ENCODE results near the gene TMEM150C.

DNA sequence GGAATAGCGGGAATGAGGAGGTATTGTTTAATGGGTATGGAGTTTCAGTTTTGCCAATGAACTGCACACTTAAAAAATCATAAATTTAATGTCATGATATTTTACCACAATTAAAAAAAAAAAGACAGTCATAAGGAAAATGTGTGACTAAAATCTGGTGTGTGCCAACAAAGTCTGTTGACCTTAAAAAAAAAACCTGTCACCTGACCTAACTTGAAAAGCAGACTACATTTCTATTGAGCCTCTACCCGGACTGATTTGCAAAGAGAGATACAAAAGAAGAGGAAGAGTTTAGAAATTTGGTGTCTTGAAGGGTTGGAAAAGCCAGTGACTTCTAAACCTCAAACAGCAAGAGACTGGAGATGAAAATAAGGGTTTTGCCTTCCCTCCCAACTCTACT, 48.4 kb downstream of the TMEM150C start:
- TF ChIP-seq, protein P1, sequence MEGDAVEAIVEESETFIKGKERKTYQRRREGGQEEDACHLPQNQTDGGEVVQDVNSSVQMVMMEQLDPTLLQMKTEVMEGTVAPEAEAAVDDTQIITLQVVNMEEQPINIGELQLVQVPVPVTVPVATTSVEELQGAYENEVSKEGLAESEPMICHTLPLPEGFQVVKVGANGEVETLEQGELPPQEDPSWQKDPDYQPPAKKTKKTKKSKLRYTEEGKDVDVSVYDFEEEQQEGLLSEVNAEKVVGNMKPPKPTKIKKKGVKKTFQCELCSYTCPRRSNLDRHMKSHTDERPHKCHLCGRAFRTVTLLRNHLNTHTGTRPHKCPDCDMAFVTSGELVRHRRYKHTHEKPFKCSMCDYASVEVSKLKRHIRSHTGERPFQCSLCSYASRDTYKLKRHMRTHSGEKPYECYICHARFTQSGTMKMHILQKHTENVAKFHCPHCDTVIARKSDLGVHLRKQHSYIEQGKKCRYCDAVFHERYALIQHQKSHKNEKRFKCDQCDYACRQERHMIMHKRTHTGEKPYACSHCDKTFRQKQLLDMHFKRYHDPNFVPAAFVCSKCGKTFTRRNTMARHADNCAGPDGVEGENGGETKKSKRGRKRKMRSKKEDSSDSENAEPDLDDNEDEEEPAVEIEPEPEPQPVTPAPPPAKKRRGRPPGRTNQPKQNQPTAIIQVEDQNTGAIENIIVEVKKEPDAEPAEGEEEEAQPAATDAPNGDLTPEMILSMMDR (IDR thresholded peaks at IDR 0.05; ENCODE audit: insufficient read depth, low read length, poor library complexity, severe bottlenecking): no peak
- no peak for TF ChIP-seq EZH2phosphoT487 (conservative IDR thresholded peaks at IDR 0.05; ENCODE audit: low read length)

All from SU-DHL-6 (cell line).